Measurements from ENCODE around the gene POLA2. TPM values are rescaled to one million over a fixed set of nuclear protein-coding genes. Genes with fewer than 3 reads are reported as not detected.
A peak's percentile ranks its signal among the peaks of the same experiment; 100 is the strongest.

Gene POLA2
- total RNA-seq, 4 donors from 2014 or later, result 7.6 to 11.3 (median 10.4) TPM

GRCh38 chr11:65307298-65308229 lies 45.8 kb downstream of the POLA2 start:
- no peaks in the 10 kb centered on the region for H3K9me3 ChIP-seq
- no peaks in the 10 kb centered on the region for H3K27me3 ChIP-seq
- H3K4me1 ChIP-seq, result peaks cover 80 to 98% of the 10 kb centered on the region in 2 donors
- 62 to 66% methylated on average over 6 of the region's 6 CpGs for WGBS, 2 donors
- peak in 1 of 2 donors; percentile 27 for TF ChIP-seq POLR2A (IDR thresholded peaks at IDR 0.05)
- TF ChIP-seq CTCF (IDR thresholded peaks at IDR 0.05), result no peak
- H3K27ac ChIP-seq, result peak overlapping the region; percentile 84 to 99 (median 96)
- DNase-seq, result peak; percentile 44 to 63
- intact Hi-C loops (cut with DNase I), result no loop called here
- no peak overlapping the region for H3K4me3 ChIP-seq (replicated peaks in 1 of 3)
- no peaks in the 10 kb centered on the region for H3K36me3 ChIP-seq

GRCh38 chr11:65308281-65308891 lies 46.6 kb downstream of the POLA2 start:
- Histone ChIP-seq H3K36me3 (no peaks in the 10 kb centered on the region), H3K27me3 (no peaks in the 10 kb centered on the region), H3K4me1 (peaks cover 80 to 98% of the 10 kb centered on the region in 2 donors), H3K4me3 (replicated peaks in 1 of 3) (no peak overlapping the region), H3K9me3 (no peaks in the 10 kb centered on the region), H3K27ac (peak overlapping the region; percentile 84 to 99 (median 96))
- DNase-seq, result peak; percentile 84 to 86
- TF ChIP-seq POLR2A (IDR thresholded peaks at IDR 0.05) (no peak), CTCF (IDR thresholded peaks at IDR 0.05) (no peak)
- intact Hi-C loops (cut with DNase I), result no loop called here
- 13 to 19% methylated on average over 6 to 7 of the region's 7 CpGs for WGBS, 2 donors

GRCh38 chr11:65309006-65309405 lies 47.2 kb downstream of the POLA2 start:
- TF ChIP-seq POLR2A (IDR thresholded peaks at IDR 0.05), result no peak
- 55 to 60% methylated on average over 5 of the region's 5 CpGs for WGBS, 2 donors
- H3K27ac ChIP-seq, result peak overlapping the region; percentile 84 to 99 (median 96)
- intact Hi-C loops (cut with DNase I), result no loop called here
- H3K4me1 ChIP-seq, result peaks cover 78 to 100% of the 10 kb centered on the region in 2 donors
- H3K36me3 ChIP-seq, result no peaks in the 10 kb centered on the region
- DNase-seq, result no peak
- no peaks in the 10 kb centered on the region for H3K9me3 ChIP-seq
- H3K27me3 ChIP-seq, result no peaks in the 10 kb centered on the region
- no peak overlapping the region for H3K4me3 ChIP-seq (replicated peaks in 1 of 3)

- no peaks in the 10 kb centered on the region for H3K27me3 ChIP-seq
- 53% methylated on average over 8 to 9 of the region's 10 CpGs for WGBS, 2 donors
- H3K27ac ChIP-seq, result peak overlapping the region; percentile 68 to 99 (median 96)
- TF ChIP-seq POLR2A (IDR thresholded peaks at IDR 0.05) (no peak), CTCF (IDR thresholded peaks at IDR 0.05) (no peak)
- H3K4me1 ChIP-seq, result peaks cover 68 to 90% of the 10 kb centered on the region in 2 donors
- DNase-seq, result peak; percentile 61 to 70
- H3K36me3 ChIP-seq, result no peaks in the 10 kb centered on the region
- H3K9me3 ChIP-seq, result no peaks in the 10 kb centered on the region
- H3K4me3 ChIP-seq (replicated peaks in 1 of 3), result no peak overlapping the region
- intact Hi-C loops (cut with DNase I), result no loop called here
These were observed 48.5 kb downstream of the POLA2 start for GRCh38 chr11:65310215-65310614.

- DNase-seq, result peak; percentile 81 to 87
- H3K36me3 ChIP-seq, result no peaks in the 10 kb centered on the region
- H3K27me3 ChIP-seq, result no peaks in the 10 kb centered on the region
- 29 to 39% methylated on average over 2 to 5 of the region's 6 CpGs for WGBS, 2 donors
- H3K27ac ChIP-seq, result peak overlapping the region; percentile 68 to 99 (median 96)
- TF ChIP-seq POLR2A (IDR thresholded peaks at IDR 0.05), result no peak
- no peak for TF ChIP-seq CTCF (IDR thresholded peaks at IDR 0.05)
- no peaks in the 10 kb centered on the region for H3K9me3 ChIP-seq
- no peak overlapping the region for H3K4me3 ChIP-seq (replicated peaks in 1 of 3)
- peaks cover 63 to 86% of the 10 kb centered on the region in 2 donors for H3K4me1 ChIP-seq
- intact Hi-C loops (cut with DNase I), result no loop called here
These were observed 49.0 kb downstream of the POLA2 start for GRCh38 chr11:65310736-65311135.

All from thyroid gland (tissue), 4 donors.